Stimulated activated CD8-positive, alpha-beta memory T cell treated with anti-CD3 and anti-CD28 coated beads, Interleukin-15, amount 100 ng/mL, for 4 hours (primary cell): Measurements from ENCODE around the gene MYO16.
"Not testable (repeated sequence)": the region's sequence is repeated elsewhere in the genome, so short reads cannot be mapped to it uniquely, and the experiment has no call there.

Experiments
- DNase-seq, 2 donors: peaks; one replicate each; pipeline ENCODE4 v3.0.0-alpha.2; 2020; ENCODE audit warnings: low read depth in 2 of 2

The MYO16 gene

DNA sequence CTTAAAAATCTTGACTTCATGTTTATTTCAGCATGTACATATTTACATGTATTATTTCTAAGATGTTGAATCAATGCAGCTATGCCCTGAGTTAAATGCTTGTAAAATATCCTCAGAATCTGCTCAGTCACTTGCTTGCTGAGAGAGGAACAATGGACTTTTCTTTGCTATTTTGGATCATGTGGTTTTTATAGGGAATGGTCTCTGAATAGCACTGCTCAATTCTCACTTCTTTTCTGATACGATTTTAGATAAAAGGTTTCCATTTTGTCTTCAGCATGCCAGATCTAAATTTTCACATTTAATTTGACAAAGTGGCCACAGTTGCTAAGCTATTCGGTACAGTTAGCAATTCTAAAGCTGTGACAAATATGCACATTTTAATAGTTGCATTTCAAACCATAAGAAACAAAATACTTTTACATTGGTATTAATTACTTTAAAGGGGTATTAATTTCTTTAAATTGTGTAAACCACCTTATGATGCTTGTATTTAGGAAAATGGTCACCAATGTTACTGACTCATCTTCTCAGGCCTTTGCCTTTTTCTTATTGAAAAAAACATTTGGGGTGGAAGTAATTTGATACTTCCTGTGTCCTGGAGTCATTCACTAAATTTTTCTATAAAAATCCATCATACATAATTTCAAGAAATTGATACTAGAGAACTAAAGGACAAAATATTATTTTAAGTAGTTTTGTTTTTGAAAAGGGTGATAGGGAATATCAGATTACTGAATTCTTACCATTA is 113.5 kb downstream of the MYO16 start:
- no peak for DNase-seq

DNA sequence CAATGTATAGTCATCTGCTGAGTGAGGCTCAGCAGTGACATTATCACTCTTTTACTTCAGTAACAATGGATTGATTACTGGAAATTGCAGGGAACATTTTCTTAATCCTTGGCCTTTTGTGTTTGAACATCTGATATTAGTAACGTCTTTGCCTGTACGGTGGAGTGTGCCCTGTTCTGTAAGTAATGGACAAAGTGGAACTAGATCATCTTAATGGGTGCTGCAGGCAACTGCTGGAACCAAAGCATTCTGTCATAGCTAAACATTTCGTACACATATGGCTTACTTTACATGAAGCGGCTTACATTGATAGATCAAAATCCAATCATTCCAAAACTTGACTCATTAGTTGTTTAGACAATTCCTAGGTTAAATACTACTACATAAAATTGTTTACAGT is 114.1 kb downstream of the MYO16 start:
- DNase-seq, result no peak

DNA sequence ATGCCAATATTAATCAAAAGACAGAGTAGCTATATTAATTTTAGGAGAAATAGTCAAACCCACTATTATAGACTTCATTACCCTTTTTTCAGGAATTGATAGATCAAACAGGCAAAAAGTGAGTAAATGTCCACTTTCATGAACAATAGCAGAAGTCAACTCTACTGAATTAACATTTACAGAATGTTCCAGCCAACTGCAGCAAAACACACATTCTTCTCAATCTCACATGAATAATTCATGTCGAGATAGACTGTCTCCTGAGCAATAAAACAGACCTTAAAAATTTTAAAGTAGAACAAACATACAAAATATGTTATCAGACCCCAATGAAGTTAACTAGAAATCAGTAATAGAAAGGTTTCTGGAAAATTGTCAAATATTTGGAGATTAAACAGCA is 118.4 kb downstream of the MYO16 start:
- no peak for DNase-seq

DNA sequence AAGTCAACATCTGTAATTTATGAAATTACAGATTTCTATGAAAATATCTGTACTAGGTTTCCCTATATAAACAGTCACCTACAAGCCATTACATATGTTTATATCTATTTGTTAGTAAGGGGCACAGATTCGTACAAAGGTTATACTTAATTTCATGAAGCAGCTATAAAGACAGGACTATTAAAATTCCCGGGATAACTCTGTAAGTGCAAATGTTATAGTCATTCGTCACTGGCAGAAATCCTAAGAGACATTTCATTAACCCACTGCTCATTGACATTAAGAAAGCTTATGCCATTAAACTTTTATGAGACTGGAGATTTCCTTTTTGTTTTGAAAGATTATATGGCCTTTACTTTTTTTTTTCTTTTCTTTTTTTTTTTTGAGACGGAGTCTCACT is 122.9 kb downstream of the MYO16 start:
- DNase-seq, result no peak

DNA sequence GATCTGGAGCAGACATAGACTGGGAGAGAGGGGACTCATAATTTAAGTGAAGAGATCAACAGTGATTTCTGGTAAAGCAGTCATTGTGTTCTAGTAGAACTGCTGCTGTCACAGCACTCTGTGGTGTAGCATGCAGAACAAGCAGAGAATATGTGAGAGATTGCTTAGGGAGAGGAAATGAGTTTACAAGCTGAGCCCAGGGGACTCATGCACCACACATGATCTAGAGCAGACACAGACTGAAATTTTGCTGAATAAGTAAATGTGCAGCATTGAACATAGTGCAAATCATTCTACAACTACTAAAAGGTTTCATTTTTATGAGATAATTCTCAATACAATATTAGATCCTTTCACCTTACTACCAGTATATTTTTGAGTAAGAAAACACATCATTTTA is 125.7 kb downstream of the MYO16 start:
- no peak for DNase-seq

DNA sequence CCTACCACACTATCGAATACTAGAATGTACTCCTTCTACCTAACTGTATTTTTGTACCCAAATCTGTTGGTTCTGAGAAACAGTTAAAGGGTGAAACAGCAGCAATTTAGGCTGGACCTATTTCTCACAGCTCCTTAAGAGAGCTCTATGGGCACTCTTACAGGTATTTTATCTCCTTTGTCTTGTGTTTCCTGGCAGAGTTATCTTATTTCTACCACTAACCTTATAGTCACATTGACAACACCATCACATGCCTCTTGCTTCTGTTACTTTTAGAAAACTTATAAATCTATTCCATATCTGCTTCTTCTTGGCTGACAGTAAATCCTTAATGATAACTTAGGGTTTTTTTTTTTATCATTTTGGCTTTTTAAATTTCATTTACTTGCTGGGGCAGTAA is 130.7 kb downstream of the MYO16 start:
- no peak for DNase-seq

DNA sequence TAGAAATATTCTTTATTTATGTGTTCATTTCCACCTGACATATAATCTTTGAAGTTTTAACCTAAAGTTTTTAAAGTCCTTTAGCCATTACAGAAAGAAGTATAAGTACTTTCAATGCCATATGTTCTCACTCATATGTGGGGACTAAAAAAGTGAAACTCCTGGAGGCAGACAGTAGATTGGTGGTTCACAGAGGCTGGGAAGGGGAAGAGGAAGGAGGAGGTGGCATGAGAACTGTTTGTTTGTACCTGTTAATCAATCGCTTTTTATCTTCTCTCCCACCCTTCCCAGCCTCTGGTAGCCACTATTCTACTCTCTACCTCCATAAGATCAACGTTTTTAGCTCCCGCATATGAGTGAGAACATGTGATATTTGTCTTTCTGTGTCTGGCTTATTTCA is 131.1 kb downstream of the MYO16 start:
- DNase-seq, result no peak

DNA sequence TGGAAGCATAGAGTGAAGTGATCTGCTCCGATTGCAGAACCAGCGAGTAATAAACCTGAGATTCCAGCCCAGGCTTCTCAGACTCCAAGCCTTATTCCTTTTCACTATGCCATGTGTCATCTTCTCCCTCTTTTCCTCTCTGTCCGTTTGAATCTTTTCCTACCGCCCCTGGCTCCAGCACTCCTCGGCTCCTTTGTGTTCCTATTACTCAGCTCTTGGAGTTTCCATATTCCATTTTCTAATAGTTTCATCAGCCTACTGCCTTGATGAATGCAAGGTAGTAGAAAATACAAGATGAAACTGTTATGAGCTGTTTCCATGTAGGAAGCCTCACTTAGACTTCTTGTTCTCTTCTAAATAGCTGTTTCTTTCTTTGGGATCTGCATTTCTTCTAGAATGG is 138.6 kb downstream of the MYO16 start:
- DNase-seq, result no peak

DNA sequence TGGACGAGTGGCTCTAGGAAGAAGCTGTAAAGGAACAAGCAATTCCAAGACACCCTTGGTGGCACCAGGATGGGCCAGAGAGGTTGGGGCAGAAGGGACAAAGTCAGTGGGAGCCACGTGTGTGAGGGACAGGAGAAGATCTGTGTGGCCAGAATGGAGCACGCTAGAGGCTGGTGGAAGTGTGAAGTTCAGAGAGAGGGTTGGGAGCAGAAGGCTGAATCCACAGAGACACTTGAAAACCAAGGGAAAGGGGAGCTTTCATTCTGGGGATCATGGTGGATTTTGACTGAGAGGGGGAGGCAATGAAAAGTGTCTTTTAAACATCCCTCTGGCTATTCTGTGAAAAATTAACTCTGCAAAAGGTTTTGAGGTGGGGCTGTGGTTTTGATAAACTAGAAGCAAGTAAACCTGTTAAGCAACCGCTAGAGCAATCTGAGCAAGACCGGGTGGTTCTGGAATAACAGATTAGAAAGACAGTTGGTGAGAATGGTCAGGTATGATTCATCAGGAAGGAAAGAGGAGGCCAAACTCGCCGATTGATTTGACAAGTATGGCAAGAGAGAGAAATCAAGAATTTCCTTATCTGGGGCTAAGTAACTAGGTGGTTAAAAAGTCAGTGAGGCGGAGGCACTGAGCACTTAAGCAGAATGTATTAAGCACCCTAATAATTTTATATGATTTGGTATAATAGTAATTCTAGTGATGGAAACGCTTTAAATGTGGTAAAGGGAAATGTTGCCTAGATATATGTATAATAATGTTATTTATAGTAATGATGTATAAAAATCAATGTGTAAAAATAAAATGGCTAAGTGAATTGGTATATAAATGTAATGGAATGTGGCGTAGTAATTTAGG is 140.0 kb downstream of the MYO16 start:
- no peak for DNase-seq

DNA sequence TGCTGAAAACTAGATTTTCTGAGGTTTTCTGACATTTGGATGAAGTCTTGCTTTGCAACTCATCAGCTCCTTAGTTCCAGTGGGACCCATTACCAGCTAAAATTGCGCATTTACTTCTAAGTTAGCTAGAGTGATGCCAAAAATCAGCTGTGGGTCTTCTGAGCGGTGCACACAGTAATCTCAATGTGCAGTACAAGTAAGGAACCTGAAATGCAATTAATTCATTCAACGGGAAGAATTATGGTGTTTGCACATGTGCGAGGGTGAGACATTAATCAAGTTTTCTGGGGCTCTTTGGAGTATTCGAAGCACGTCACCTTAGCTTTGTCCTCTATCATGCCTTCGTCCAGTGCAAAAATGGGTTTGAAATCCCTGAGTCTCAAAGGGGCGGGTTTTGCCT is 146.2 kb downstream of the MYO16 start:
- no peak for DNase-seq

DNA sequence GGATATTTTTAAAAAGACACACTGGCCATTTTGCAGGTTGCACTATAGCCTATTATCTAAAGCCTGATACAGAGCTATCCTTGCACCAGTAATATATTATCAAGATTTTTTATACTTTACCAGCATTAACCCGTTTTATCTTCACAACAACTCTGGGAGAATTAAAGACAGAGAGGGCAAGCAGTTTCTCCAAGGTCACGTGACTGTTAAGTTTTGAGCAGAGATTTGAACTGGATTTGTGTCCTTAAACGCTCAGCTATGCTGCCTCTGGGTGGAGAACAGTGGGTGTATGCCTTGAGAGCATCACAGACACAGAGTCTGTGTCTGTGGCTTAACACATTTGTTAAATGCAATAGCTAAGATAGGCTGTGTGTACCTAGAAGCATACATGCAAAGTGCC is 147.2 kb downstream of the MYO16 start:
- no peak for DNase-seq

DNA sequence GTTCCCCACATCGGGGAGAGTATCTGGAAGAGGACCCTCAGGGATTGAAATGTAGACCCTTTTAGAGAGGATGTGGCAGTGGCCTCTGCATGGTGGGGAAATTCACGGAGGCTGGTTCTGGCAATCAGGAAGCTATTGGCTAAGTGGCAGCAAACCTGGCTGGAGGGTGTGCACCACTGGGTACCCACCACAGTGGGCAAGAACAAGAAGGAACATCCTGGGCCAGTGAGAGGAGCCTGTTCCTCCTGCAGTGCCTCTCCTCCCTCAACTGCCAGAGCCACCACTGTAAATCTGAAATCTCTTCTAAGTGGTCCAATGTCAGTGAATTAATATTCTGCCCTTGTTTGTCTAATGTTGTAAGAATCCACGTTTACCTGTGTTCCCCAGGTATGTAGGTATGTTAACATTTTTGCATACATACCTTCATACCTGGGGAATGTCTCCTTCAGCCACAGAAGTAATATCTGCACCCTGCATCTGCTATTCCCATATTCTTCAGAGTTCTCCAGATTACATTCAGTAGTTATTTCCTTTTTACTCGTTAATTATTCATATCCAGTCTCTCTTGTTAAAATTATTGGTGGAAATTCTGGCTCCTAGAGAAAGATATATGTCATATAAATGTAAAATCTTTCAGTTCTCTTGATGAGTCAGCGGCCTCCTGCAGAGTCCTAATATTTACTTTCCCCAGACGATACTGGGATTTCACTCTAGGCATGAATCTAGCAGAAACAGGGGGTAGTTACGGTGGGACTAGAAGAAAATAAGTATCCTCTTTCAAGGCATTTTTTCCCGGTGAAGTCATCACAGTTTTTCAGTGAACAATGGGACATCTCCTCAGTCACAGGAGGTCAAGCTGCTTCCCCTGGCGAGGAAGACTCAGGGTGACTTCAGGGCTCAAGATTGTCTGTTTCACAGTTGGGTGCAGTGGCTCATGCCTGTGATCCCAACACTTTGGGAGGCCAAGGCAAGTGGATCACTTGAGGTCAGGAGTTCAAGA is 148.3 kb downstream of the MYO16 start:
- no peak for DNase-seq

DNA sequence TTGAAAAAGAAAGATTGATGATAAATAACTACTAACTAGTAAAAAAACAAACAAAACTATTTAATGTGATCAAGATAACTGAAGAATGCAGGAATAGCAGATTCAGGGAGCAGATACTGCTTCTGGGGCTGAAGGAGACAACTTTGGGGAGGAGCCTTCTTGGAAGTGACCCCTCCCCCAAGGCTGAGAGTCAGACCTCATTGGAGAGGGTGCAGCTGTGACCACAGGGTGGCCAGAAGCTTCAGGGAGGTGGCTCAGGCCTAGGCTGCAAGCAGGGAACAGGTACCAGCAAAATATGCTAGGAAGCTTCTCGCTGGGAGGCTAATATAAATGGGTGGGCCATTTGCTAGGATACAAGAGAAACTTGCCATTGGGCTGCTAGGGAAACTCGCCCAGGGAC is 149.9 kb downstream of the MYO16 start:
- no peak for DNase-seq

DNA sequence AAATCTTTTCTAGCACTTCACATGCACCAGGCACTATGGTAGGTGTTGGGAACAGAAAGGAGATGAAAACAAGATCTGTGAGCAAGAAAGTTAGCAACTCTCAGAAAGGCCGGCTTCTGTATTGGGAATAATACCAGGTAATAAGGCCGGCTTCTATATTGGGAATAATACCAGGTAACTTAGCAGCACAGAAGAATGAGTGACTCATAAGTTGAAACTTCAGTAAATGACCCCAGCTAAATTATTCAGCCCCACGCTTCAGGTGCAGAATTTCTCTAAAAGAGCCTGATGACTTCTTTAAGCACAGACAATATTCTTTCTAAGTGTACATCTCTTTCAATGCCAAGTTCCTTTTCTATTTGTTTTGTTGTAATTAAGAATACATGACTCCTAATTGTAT is 151.3 kb downstream of the MYO16 start:
- no peak for DNase-seq

DNA sequence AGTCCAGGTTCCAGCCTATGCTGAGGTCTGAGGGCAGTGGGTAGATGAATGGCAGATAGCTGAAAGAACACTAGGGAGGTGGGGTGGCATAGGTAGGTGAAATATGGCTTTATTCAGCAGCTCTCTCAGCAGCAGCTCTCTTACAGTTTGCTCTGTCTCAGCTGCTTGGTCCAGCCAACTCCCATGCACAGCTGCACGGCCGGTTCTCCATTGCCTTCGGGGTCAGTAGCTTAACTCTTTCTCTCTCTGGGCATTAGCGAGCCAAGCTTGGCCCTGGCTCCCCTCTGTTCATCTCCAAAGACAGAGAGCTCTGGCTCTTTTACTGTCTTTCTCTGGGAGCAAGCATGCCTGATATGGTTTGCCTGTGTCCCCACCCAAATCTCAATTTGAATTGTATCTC is 151.9 kb downstream of the MYO16 start:
- no peak for DNase-seq

DNA sequence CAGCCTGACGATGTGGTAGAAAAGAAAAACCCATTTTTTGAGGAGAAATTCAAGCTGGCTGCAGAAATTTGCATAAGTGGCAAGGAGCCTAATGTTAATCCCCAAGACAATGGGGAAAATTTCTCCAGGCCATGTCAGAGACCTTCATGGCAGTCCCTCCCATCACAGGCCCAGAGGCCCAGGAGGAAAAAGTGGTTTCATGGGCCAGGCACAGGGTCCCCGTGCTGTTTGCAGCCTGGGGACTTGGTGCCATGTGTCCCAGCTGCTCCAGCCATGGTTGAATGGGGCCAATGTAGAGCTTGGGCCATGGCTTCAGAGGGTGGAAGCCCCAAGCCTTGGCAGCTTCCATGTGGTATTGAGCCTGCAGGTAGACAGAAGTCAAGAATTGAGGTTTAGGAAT is 153.1 kb downstream of the MYO16 start:
- DNase-seq, result not testable (repeated sequence)

DNA sequence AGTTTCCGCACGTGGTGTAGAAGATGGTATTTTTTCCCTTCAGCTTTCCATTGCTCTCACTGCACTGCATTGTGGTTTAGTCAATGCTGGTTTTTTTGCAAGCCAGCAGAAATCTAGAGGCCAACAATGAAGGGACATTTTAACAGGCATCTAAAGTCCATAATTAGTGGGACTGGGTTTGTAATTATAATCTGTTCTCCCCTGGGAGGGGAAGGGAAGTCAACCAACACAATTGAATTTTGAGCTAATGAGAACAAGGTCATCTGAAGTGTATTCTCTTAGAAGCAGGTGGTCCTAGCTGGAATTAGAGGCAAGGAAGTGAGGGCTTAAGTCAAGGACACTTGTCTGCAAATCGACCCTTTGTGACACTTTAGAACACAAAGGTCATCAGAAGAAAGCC is 156.4 kb downstream of the MYO16 start:
- no peak for DNase-seq

DNA sequence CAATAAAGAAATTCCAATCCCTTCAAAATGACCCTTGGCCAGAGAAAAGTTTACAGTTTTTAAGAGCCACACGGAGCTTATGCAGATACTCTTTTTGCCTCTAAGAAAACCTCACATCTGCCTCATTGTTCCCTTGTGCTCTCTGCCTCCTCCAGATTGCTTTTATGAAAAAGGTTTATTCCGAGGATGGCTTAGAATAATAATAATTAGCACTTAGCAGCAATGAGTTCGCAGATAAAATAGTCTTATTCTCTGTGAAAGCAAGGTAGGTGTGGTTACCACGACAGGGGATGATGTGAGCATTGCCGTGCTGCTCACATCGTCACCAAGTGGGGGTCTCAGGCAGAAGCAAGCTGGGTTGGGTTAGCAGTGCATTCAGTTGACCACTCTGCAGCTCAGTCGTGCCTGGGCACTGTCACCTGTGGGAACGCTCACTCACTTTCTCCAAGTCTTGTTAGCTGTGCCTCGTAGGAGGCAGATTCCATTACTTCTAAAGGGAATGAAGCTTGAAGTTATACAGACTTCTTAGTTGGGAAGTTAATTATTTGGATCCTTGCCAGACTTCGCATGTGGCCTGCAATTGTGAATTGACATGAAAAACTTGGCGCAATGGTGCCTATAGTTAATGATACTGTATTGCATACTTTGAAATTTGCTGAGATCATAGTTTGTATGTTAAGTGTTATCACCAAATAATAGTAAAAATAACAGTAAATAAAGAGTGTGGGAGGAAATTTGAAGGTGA is 157.2 kb downstream of the MYO16 start:
- no peak for DNase-seq

DNA sequence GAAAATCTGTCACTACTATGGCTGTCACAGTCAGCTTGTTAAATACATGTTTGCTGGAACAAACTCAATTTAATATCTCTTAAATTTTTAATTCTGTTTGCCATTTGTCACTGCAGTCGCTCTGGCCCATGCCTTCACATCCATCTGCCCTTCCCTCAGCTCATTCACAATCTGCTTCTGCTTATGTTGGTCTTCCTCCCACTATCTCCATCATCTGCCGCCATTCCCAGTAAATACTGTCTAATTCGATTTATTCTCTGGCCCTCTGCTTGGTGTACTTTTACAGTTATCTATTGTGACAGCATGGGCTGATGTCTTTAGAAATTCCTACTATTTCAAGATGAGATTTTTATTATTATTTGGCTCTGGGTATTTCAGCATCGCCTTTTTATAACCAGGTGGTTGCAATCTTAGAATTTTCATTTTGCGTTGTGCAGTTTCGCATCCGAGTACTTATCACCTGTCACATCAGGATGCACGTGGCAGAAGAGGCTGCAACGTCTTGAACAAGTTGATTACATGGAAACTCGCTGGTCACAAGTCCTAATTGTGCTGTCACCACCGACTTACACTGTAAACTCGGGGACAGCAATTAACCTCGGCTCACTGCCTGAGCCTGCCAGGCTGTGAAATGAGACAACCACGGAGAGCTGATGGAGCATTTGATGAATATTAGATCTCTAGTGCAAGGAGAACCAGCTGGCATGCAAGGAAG is 158.4 kb downstream of the MYO16 start:
- no peak for DNase-seq

DNA sequence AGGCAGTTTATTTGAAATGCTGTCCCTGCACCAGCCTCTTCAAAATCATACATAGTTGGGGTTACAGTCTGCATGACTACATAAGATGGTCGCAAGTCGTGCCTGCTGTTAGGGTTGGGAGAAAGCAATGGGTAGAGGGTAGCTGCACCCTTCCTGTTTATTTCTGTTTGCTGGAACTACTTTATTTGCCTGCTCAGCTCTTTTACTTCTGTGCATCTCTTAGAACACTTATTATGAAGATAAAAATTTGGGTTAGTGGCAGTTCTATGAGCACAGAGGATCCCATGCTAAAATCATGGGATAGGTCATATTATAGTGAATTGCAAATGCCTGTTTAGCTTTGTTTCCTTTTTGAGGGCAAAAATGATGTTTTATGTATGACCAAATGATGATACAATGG is 160.1 kb downstream of the MYO16 start:
- no peak for DNase-seq

DNA sequence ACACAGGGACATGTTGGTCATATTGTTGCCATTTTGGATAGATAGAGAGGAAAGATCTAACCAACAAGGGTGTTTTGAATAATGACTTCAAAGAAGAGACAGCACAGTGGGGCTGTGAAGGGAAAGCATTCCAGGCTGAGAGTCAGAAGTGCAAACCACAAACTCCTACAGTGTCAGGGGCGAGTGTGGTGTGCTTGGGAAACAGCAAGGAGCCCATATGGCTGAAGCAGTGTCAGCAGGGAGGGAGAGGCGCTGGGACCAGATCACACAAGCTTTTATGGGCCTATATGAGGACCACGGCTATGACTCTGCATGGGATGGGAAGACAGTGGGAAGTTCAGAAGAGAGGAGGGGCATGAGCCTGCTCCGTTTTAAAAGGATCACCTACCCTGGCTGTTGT is 166.4 kb downstream of the MYO16 start:
- DNase-seq, result no peak
